ENCODE data around the gene DCXR.

DNA sequence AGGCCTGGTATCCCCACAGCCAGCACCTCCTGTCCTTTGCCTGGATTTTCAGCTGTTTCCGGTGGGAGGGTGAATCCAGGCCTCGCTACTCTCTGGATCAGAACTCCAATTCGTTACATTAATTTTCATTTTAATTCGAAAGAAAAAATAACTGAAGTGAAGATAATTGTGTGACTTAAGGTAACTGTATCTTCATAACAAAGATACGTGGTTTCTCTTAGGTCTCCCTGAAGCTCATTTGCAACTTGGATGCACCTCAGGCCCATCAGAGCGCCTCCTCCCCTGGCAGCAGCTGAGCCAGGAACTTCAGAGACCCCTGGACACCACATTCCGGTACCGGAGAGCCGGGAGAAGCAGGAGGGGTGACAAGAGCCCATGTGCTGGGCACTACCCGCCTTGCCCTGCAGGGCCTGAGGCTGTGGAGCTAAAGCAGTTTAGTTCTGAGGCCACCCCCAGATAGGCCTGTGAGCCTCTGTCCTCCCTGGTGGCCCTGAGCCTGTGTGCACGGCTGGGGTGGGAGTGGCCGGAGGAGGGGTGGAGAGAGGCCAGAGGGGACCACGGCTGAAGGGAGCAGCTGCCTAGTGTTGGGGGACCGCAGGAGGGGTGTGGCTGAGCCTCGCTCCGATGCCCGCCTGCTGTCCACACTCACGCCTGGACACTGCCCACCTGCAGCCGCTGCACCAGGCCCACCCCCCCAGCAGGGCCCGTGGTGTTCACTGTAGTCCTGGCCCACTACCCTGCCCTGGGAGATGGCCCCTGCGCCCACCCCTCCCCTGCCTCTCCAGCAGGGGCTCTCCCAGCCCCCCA is 39.5 kb upstream of the DCXR start:
- TF ChIP-seq, protein P1, sequence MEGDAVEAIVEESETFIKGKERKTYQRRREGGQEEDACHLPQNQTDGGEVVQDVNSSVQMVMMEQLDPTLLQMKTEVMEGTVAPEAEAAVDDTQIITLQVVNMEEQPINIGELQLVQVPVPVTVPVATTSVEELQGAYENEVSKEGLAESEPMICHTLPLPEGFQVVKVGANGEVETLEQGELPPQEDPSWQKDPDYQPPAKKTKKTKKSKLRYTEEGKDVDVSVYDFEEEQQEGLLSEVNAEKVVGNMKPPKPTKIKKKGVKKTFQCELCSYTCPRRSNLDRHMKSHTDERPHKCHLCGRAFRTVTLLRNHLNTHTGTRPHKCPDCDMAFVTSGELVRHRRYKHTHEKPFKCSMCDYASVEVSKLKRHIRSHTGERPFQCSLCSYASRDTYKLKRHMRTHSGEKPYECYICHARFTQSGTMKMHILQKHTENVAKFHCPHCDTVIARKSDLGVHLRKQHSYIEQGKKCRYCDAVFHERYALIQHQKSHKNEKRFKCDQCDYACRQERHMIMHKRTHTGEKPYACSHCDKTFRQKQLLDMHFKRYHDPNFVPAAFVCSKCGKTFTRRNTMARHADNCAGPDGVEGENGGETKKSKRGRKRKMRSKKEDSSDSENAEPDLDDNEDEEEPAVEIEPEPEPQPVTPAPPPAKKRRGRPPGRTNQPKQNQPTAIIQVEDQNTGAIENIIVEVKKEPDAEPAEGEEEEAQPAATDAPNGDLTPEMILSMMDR (IDR thresholded peaks at IDR 0.05; ENCODE audit: insufficient read depth, low read depth, low read length) = no peak
- no peak for TF ChIP-seq EZH2 (IDR thresholded peaks at IDR 0.05; ENCODE audit: insufficient read depth, low read length)

All from astrocyte (in vitro differentiated cells and primary cell).